Measurements from ENCODE around the gene TERT.
"Not testable (repeated sequence)": the region's sequence is repeated elsewhere in the genome, so short reads cannot be mapped to it uniquely, and the experiment has no call there.

The TERT gene

DNA sequence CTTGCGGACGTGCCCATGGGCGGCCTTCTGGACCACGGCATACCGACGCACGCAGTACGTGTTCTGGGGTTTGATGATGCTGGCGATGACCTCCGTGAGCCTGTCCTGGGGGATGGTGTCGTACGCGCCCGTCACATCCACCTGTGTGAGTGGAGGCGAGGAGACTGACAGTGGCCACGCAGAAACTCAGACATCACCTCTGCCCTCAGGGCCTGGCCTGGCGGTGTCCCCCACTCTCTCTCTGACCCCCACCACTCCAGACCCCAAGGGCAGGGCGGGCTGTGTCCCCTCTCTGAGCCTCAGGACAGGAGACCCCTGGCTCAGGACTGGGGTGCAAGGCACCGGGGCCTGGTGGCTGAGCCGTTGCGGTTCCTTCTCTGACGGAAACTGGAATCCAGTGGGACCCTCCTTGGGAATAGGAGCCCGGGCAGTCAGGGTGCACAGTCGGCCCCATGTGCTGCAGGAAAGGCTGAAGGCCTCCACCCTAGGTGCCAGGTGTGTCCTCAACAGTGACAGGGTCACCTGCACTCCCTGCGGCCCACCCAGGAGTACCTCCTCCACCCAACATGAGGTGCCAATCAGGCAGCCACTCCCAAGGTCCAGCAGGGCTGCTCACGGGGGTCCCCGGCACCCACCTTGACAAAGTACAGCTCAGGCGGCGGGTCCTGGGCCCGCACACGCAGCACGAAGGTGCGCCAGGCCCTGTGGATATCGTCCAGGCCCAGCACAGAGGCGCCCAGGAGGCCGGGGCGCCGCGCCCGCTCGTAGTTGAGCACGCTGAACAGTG lies 16.0 kb downstream of the TERT start:
- DNase-seq (ENCODE audit: low spot score): no peak

DNA sequence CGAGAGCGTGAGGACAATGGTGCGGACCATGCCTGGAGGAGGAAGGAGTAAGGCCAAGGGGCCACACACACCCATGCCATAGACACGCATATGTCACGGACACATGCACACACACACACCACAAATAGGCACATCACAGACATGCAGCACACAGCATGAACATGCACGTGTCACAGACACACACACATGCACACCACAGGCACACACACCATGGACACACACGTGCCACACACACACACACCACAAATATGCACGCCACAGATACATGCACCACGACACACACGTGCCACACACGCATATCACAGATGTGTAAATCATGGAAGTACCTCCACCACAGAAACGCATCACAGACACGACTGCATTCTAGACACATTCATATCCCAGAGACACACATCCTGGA lies 16.7 kb downstream of the TERT start:
- no peak for DNase-seq (ENCODE audit: low spot score)

DNA sequence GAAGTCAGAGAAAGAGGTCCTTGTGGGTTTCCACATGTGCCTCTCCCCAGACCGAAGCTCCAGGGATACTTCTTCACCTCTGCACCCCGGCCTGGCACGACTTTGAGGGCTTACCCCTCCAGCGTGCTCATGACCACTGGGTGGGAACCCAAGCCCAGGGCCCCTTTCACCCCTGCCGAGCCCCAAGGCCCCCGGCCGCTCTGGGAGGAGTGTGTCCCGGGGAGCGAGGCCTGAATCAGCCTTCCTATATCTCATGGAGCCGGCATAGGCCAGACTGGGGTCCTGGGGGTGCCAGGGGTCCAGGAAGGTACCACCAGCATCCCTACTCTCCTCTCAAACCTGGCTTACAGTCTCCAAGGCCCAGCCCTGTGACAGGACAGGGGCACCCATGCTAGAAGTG lies 17.1 kb downstream of the TERT start:
- DNase-seq (ENCODE audit: low spot score): no peak

DNA sequence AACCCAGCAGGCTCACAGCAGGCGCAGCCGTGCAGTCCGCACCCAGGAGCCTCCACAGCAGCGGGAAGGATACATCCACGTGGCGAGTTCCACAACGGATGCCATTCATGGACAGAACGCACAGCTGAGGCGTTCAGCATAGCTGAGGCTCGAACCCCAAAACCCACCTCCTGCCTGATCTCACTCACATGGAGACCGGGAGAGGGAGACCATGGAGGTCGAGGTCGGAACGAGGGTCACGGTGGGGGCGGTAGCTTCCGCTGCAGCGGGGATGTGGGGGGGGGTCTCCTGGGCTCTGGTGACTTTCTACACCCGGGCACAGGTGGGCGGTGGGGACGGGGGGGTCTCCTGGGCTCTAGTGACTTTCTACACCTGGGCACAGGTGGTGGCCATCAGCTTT lies 17.5 kb downstream of the TERT start:
- DNase-seq (ENCODE audit: low spot score): no peak

DNA sequence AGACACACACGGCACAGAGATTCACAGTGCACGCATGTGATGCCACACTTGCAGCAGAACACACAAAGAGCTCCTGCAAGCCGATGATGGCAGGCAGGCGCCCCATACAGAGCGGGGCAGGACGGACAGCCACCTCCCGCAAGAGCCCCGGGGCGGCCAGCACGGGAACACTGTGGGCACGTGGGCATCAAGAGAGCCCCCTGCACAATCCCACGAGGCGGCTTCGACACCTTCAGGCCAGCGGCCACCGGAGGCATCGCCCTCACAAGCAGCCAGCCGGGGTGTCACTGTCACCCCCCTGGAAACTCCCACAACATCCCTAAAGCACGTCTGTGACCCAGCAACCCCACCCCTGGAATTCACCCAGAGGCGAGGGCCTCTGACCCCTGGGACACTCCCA lies 17.9 kb downstream of the TERT start:
- no peak for DNase-seq (ENCODE audit: low spot score)

DNA sequence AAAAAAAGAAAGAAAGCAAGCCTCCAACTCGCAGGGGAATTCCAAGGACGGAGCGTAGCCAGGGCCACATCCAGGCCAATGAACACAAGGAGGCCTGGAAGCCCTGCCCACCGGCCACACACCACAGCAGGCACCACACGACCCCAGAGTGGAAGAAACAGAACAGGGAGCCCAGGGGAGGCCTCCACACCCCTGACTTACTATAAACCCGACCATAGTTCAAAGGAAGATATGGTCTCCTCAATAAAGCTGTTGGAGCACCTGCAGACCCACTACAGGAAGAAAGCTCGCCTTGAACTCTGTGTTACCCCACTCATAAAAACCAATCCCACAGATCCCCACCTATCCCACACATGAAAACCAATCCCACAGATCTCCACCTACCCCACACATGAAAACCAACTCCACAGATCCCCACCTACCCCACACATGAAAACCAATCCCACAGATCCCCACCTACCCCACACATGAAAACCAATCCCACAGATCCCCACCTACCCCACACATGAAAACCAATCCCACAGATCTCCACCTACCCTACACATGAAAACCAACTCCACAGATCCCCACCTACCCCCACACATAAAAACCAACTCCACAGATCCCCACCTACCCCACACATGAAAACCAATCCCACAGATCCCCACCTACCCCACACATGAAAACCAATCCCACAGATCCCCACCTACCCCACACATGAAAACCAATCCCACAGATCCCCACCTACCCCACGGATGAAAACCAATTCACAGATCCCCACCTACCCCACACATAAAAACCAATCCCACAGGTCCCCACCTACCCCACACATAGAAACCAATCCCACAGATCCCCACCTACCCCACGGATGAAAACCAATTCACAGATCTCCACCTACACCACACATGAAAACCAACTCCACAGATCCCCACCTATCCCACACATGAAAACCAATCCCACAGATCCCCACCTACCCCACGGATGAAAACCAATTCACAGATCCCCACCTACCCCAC lies 19.2 kb downstream of the TERT start:
- not testable (repeated sequence) for DNase-seq (ENCODE audit: low spot score)

DNA sequence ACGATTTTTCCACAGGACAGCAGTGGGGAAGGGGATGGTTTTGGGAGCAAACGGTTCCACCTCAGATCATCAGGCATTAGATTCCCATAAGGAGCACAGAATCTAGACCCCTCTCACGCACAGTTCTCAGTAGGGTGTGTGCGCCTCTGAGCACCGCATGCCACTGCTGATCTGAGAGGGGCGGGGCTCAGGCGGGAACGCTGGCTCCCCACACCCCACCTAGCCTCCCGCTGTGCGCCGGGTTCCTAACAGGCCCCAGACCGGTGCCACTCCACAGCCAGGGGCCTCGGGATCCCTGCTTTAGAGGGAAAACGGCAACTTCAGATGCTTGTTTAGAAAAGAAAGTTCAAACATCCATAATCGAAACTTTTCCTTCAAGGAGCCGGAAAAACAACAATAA lies 20.4 kb downstream of the TERT start:
- no peak for DNase-seq (ENCODE audit: low spot score)

DNA sequence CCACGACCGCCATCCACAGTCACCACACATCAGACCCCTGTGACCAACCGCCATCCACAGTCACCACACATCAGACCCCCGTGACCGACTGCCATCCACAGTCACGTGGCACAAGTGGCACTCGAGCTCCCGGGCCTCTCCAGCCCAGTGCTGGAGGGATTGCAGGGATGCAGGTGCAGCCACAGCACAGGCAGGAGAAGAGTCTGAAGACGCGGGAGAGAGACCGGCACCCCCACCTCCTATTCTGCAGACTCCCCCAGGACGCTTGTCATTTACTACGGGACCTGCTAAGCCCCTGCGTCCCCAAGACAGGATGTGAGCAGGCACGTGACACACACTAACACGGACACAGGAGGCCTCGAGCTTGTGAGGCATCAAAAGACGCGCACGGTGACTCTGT lies 21.1 kb downstream of the TERT start:
- no peak for DNase-seq (ENCODE audit: low spot score)

DNA sequence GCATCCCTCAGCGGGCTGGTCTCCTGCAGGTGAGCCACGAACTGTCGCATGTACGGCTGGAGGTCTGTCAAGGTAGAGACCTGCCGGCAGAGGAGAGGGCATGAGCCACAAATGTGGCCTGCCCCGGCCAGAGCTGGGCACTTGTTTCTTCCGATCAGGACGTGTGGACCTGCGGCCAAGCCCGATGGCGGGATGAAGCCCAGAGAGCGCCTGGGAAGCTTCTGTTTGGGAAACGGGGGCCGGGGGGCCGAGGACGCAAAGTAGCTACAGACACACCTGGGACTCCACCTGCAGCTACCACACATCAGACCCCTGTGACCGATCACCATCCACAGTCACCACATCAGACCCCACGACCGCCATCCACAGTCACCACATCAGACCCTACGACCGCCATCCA lies 22.7 kb downstream of the TERT start:
- no peak for DNase-seq (ENCODE audit: low spot score)

DNA sequence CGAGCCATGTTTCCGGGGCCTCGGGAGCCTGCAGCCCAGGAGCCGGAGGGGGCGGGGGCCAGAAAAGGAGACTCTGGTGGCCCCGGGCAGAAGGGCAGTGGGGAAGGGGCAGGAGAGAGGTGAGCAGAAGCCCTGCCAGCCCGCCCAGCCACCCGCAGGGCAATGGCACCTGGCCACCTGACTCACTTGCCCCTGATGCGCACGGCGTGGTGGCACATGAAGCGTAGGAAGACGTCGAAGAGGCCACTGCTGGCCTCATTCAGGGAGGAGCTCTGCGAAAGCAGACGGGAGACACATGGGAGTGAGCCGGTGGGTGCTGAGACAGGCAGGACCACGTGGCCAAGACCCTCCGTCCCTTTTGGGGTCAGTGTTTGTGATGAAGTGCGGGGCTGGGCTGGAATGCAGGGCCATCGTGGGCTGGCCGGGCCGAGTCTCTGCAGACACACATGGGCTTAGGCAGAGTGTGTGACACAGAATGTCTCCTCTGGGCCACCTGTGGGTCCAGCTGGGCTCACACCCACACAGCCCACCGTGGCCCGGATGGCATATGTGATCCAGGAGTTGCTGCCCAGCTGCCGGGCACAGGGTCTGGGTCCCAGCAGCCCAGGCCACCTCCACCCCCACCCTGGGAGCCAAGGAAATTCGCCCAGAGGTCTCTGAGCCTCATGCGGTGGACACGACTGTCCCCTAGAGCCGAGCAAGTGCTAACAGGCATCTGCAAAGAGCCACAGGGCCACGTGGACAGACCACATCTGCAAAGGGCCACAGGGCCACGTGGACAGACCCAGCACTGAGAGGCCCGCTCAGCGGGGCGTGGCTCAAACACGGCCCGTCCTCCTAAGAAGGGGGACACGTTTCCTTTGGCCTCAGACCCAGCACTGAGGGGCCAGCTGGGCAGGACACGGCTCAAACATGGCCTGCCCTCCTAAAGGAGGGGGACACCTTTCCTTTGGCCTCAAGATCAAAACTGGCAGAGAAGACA lies 23.6 kb downstream of the TERT start:
- no peak for DNase-seq (ENCODE audit: low spot score)

DNA sequence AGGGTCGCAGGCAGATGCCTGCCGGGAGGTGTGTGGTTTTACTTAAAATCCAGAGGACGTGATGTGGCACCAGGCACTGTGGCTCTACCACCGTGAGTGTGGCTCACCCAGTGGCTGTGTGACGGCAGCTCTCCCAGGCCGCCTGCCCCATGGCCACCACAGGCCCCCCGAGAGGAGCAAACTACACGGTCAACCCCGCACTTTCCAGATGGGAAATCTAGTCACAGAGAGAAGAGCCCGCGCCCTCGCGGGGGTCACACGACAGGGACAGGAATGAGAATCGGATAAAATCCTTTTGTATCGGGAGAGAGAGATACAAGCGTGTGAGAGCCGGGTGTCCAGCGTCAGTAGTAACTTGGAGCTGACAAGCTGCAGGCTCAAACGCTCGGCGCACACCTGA lies 24.4 kb downstream of the TERT start:
- DNase-seq (ENCODE audit: low spot score): no peak

DNA sequence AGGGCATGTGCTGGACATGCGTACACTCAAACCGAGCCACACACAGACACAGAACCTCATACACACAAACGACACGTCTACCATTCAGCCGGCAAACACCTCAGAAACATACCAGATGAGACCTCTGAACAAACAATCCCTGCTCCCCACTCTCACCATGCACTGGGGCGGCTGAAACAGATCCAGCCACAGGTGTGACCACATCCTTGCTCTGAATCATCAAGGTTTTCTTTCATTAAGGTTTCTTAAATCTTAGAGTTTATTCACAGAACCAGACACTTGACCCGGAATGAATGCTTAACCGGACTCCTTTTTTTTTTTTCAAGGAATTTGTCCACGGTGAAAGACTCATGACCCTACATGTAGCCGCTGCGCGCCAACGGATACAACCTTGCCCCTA lies 26.2 kb downstream of the TERT start:
- DNase-seq (ENCODE audit: low spot score): no peak

DNA sequence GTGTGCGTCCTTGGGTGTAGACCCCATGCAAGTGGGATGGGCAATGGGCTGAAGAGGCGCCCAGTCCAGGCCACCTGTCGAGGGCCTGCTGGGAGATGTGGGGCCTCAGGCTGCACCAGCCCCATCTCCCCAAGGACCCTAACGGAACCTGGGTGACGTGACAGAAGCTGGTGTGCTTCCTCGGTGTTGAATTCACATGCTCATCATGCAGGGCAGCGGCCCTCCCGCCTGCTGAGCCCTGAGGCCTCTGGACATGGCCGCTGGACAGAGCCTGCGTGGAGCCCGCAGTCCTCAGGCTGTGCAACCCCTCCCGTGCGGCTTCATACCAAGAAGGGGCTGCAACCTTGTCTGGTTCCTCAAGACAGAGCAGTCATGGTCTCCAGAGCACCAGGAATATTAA lies 26.8 kb downstream of the TERT start:
- no peak for DNase-seq (ENCODE audit: low spot score)

DNA sequence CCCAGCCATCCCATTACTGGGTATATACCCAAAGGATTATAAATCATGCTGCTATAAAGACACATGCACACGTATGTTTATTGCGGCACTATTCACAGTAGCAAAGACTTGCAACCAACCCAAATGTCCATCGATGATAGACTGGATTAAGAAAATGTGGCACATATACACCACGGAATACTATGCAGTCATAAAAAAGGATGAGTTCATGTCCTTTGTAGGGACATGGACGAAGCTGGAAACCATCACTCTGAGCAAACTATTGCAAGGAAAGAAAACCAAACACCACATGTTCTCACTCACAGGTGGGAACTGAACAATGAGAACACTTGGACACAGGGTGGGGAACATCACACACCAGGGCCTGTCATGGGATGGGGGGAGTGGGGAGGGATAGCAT lies 27.4 kb downstream of the TERT start:
- not testable (repeated sequence) for DNase-seq (ENCODE audit: low spot score)

DNA sequence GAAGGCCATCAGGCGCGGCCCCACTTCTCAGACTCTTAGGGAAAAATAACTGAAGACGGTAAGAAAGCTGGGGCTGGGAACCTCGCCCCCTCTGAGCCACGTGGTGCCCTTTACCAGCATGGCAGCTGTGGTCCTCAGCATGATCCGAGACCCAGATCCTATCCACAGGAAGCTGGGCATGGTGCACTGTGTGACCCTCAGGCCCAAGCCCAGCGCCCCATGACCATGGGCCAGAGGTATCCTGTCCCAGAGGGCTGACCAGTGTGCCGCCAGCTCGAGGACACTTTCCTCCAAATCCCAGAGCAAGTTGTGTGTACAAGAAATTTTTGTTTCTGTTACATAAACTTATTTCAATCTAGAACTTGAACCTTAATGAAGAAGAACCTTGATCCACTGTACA lies 28.1 kb downstream of the TERT start:
- no peak for DNase-seq (ENCODE audit: low spot score)

DNA sequence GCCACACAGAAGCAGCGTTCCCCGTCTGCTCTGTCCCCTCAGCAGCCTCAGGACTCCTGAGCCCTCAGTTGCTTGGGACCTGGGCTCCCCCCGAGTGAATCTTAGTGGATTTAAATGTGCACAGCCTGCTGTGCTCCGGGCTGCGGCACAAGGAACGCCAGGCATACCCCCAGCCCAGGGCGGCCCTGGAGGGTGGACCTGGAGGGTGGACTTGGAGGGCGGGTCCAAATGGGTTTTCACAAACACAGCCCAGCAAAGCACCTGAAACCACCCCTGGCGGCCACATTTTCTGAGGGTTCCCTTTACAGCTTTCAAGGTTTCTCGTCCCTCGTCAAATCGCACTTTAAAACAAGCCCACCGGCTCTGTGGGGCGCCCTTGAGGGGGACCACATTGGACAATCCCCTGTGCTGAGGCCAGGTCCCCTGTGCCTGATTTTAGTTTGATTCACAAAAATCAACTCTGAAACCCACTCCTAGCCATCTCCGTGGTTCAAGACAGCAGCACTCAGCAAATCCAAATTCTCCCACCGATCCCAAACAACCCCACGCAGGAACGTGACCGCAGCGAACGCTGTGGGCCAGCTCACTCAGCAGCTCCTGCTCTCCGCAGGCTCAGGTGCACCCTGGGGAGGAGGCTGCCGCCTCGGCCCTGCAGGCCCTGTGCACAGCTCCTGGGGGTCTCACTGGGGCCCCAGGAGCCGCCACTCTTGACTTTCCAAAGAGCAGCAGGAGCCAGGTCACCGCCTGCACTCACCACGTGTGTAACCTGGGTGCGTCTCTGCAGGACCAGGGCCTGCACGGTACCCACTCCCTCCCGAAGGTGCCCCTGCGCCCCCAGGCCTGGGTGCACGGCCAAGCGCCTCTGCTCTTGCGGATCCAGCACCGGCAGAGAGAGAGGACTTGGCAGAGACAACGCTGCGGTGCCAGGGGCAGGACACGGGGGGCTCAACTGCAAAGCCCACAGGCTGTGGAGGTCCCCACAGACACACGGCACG lies 29.1 kb downstream of the TERT start:
- no peak for DNase-seq (ENCODE audit: low spot score)

DNA sequence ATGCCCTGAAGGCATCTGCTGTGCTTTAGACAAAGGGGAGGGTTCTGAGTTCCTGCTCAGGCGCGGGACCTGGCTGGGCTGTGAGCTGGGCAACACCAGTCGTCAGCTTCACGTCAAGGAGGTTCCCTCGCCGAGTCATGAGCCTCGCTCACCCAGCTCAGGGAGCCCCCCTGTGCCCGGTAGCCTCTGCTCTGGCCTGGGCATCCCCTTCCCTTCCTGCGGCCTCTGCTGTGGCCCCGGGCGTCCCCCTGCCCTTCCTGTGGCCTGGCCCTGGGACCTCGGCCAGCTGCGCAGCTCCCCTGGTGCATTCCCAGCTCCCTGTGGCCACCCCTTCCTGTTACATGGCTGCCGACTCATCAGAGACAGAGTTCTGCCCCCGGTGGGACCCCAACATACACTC lies 29.8 kb downstream of the TERT start:
- DNase-seq (ENCODE audit: low spot score): no peak

DNA sequence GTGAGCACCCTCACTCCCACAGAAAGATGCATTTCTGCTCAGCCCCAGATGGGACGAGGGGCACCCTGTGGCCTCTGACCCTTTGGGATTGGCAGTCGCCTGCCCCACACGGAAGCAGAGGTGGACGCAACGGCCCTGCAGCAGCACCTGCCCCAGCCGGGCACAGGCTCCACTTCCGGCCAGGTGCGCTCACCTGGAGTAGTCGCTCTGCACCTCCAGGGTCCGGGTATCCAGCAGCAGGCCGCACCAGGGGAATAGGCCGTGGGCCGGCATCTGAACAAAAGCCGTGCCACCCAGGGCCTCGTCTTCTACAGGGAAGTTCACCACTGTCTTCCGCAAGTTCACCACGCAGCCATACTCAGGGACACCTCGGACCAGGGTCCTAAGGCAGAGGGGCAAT lies 30.7 kb downstream of the TERT start:
- DNase-seq (ENCODE audit: low spot score): no peak

DNA sequence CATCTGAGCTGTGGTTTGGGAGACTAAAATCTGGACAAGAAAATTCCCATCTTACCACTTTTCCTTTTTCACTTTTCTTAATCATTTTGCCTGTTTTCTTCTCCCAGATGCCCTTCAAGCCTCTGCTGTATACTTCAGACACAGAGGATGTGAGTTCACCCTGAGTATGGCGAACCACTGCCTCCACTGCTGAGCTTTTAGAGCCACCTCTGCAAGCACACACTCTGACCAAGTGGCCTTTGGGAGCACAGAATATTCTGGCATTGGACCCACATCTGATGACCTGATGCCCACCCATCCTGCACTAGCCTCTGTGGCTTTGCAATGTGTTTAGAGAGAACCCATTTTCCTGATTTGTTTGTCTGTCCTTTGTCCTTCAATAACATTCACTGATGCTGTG lies 32.5 kb downstream of the TERT start:
- no peak for DNase-seq (ENCODE audit: low spot score)

DNA sequence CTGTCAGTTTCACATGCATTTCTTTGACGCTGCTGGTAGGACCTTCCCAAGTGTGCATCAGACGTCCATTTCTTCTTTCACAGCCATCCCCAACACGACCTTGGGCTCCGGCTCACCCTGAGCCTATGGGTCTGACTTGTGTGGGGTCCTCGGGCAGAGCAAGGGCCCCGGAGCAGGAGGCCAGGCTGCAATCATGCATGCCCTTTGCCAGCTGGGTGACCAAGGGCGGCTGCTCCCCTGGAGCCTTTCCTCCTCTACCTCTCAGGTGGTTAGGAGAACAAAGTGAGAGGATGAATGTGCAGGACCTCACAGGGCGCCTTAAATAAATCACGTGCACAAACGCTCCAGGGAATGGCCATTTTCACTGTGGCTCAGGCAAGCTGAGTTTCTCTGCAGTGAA lies 33.2 kb downstream of the TERT start:
- no peak for DNase-seq (ENCODE audit: low spot score)
